NCI-H1694 treated with DMSO at 0.1 percent for 48 hours (cell line): ENCODE data around the gene CAMTA1.

Experiments used
- DNase-seq: peaks from one replicate; lab custom pipeline; 2025; lab: John Stamatoyannopoulos, UW

CAMTA1 gene

GRCh38 chr1:7077136-7077535, 291.9 kb downstream of the CAMTA1 start:
- no peak for DNase-seq

GRCh38 chr1:7077970-7078369, 292.7 kb downstream of the CAMTA1 start:
- no peak for DNase-seq

- DNase-seq, result no peak
These were observed 294.4 kb downstream of the CAMTA1 start for GRCh38 chr1:7079637-7080036.

- DNase-seq, result no peak
These were observed 299.1 kb downstream of the CAMTA1 start for GRCh38 chr1:7084232-7084894.

- no peak for DNase-seq
These were observed 300.3 kb downstream of the CAMTA1 start for GRCh38 chr1:7085521-7085920.

- DNase-seq, result no peak
These were observed 300.9 kb downstream of the CAMTA1 start for GRCh38 chr1:7086106-7086505.

GRCh38 chr1:7087888-7088287, 302.6 kb downstream of the CAMTA1 start:
- DNase-seq, result no peak

- DNase-seq, result no peak
These were observed 304.2 kb downstream of the CAMTA1 start for GRCh38 chr1:7089497-7089896.

GRCh38 chr1:7093297-7093696, 308.0 kb downstream of the CAMTA1 start:
- DNase-seq, result no peak

- DNase-seq, result no peak
These were observed 308.8 kb downstream of the CAMTA1 start for GRCh38 chr1:7094086-7094485.

GRCh38 chr1:7094509-7094908, 309.3 kb downstream of the CAMTA1 start:
- DNase-seq, result no peak

GRCh38 chr1:7095343-7095964, 310.2 kb downstream of the CAMTA1 start:
- DNase-seq, result no peak

GRCh38 chr1:7097938-7098592, 312.8 kb downstream of the CAMTA1 start:
- no peak for DNase-seq

- DNase-seq, result no peak
These were observed 313.4 kb downstream of the CAMTA1 start for GRCh38 chr1:7098641-7099040.

- no peak for DNase-seq
These were observed 315.2 kb downstream of the CAMTA1 start for GRCh38 chr1:7100479-7100878.

- DNase-seq, result no peak
These were observed 315.9 kb downstream of the CAMTA1 start for GRCh38 chr1:7101187-7101586.

GRCh38 chr1:7103361-7103782, 318.1 kb downstream of the CAMTA1 start:
- DNase-seq, result no peak

GRCh38 chr1:7103874-7104273, 318.6 kb downstream of the CAMTA1 start:
- no peak for DNase-seq

- no peak for DNase-seq
These were observed 319.1 kb downstream of the CAMTA1 start for GRCh38 chr1:7104339-7104738.

- no peak for DNase-seq
These were observed 320.0 kb downstream of the CAMTA1 start for GRCh38 chr1:7105269-7105668.

- no peak for DNase-seq
These were observed 321.3 kb downstream of the CAMTA1 start for GRCh38 chr1:7106442-7107108.

GRCh38 chr1:7107109-7107830, 322.0 kb downstream of the CAMTA1 start:
- DNase-seq, result no peak
